K562 (cell line): ENCODE results near the gene JUND. TPM values are rescaled to one million over a fixed set of nuclear protein-coding genes. Genes with fewer than 3 reads are reported as not detected.

Source experiments
- ATF1 ChIP-seq, 2 experiments: fragments of 450-650 bp in 1 of 2; IDR thresholded peaks; 2 replicates each; pipeline ENCODE4 v1.6.1; 2016; ENCODE audit warnings: missing compliant biosample characterization in 1 of 2, missing genetic modification characterization in 1 of 2
- BRCA1 ChIP-seq, 2 experiments: fragments of 450-650 bp in 1 of 2; sonication (generic) in 1 of 2; formaldehyde crosslinking in 1 of 2; IDR thresholded peaks; 2 replicates each; pipeline versions ENCODE4 v1.5.0 to v1.6.1; 2017 to 2020; ENCODE audit warnings: mild to moderate bottlenecking in 1 of 2, missing genetic modification reagents in 1 of 2
- CHD1 ChIP-seq: fragments of 200-600 bp; sonication (generic); IDR thresholded peaks from one replicate; pipeline ENCODE4 v1.6.1; 2012; ENCODE audit warnings: mild to moderate bottlenecking, moderate library complexity, low read length, inconsistent platforms
- EP300 ChIP-seq: IDR thresholded peaks from 2 replicates; pipeline ENCODE4 v1.6.1; 2012; ENCODE audit warnings: low read length, improper control_type of control experiment
- GABPA ChIP-seq: fragments of 200-800 bp; sonication (Bioruptor generic); conservative IDR thresholded peaks from 2 replicates; pipeline ENCODE4 v1.6.1; 2016; ENCODE audit warnings: low read depth, missing genetic modification characterization, missing compliant biosample characterization
- GATAD2A ChIP-seq: fragments of 450-650 bp; IDR thresholded peaks from 2 replicates; pipeline ENCODE4 v1.6.1; 2017
- HLTF ChIP-seq: fragments of 450-650 bp; IDR thresholded peaks from 2 replicates; pipeline ENCODE4 v1.6.1; 2016
- HNRNPK ChIP-seq: fragments of 200-400 bp; formaldehyde crosslinking; IDR thresholded peaks from one replicate; pipeline ENCODE4 v1.6.1; 2018; ENCODE audit warnings: mild to moderate bottlenecking, low read depth, low read length; ENCODE audit not compliant: poor library complexity, severe bottlenecking
- KLF16 ChIP-seq: IDR thresholded peaks from 2 replicates; pipeline ENCODE4 v1.6.1; 2016; ENCODE audit warnings: antibody characterized with exemption
- LARP7 ChIP-seq: fragments of 450-650 bp; IDR thresholded peaks from 2 replicates; pipeline ENCODE4 v1.6.1; 2016
- LCOR ChIP-seq: sonication (generic); formaldehyde crosslinking; IDR thresholded peaks from 2 replicates; pipeline ENCODE4 v1.8.0; 2022; ENCODE audit warnings: mild to moderate bottlenecking, missing genetic modification reagents
- NCOA6 ChIP-seq: fragments of 450-650 bp; IDR thresholded peaks from 2 replicates; pipeline ENCODE4 v1.6.1; 2017; ENCODE audit warnings: mild to moderate bottlenecking
- NR2C1 ChIP-seq, 2 experiments: fragments of 450-650 bp; IDR thresholded peaks; 2 replicates each; pipeline ENCODE4 v1.6.1; 2017; ENCODE audit warnings: mild to moderate bottlenecking in 2 of 2, antibody characterized with exemption in 1 of 2, inconsistent platforms in 1 of 2, missing compliant biosample characterization in 1 of 2, missing genetic modification characterization in 1 of 2
- PHF20 ChIP-seq: fragments of 450-650 bp; IDR thresholded peaks from 2 replicates; pipeline ENCODE4 v1.6.1; 2018; ENCODE audit not compliant: partially characterized antibody
- POLR2AphosphoS5 ChIP-seq: IDR thresholded peaks from 2 replicates; pipeline ENCODE4 v1.6.1; 2011; ENCODE audit warnings: mild to moderate bottlenecking, low read depth, low read length, moderate library complexity; ENCODE audit not compliant: control insufficient read depth, insufficient read depth
- PTTG1 ChIP-seq: fragments of 450-650 bp; IDR thresholded peaks from 2 replicates; pipeline ENCODE4 v1.6.1; 2016; ENCODE audit warnings: low read depth, mild to moderate bottlenecking, missing genetic modification characterization, missing compliant biosample characterization
- TAF1 ChIP-seq: IDR thresholded peaks from 2 replicates; pipeline ENCODE4 v1.6.1; 2011; ENCODE audit warnings: mild to moderate bottlenecking, low read length, moderate library complexity; ENCODE audit not compliant: insufficient read depth, control insufficient read depth, severe bottlenecking; ENCODE audit errors: extremely low read depth
- ZNF12 ChIP-seq: sonication (generic); formaldehyde crosslinking; IDR thresholded peaks from 2 replicates; pipeline ENCODE4 v1.4.0; 2020; ENCODE audit warnings: mild to moderate bottlenecking, missing genetic modification reagents
- polyA plus RNA-seq, 8 experiments: library from polyadenylated mRNA; depleted of rRNA in 4 of 8; stranded (reverse) in 5 of 8; unstranded in 3 of 8; fragments of >200 nt; fragmentation: Nextera tagmentation in 2 of 8; fragmentation: Illumina TruSeq in 1 of 8; extraction: Ambion mirVana in 2 of 8; extraction: Trizol in 1 of 8; gene quantifications; 2 replicates each; pipeline versions ENCODE4 v1.2.1 to v1.2.3, GENCODE V29; 2011 to 2014; ENCODE audit warnings: inconsistent platforms in 1 of 8, missing spikeins in 1 of 8
- total RNA-seq, 7 experiments: library from RNA; depleted of rRNA in 6 of 7; stranded (reverse); fragments of >200 nt in 6 of 7; fragmentation: Illumina TruSeq in 2 of 7; extraction: Trizol in 2 of 7; gene quantifications; 2 replicates each; pipeline versions ENCODE4 v1.2.1 to v1.2.3, GENCODE V29; 2011 to 2021; ENCODE audit warnings: low replicate concordance in 1 of 7
- TF ChIP-seq, protein P1 (sequence below): fragments of 250-450 bp; sonication (Bioruptor Pico); IDR thresholded peaks from 2 replicates; pipeline ENCODE4 v1.5.0; 2020; ENCODE audit warnings: mild to moderate bottlenecking
- TF ChIP-seq, protein P2 (sequence below): sonication (generic); formaldehyde crosslinking; IDR thresholded peaks from 2 replicates; pipeline ENCODE4 v1.8.0; 2022; ENCODE audit warnings: mild to moderate bottlenecking, missing genetic modification reagents, borderline replicate concordance
- TF ChIP-seq, protein P3 (sequence below): fragments of 250-450 bp; sonication (Bioruptor Pico); IDR thresholded peaks from 2 replicates; pipeline ENCODE4 v1.8.0; 2022; ENCODE audit warnings: inconsistent platforms, mild to moderate bottlenecking, moderate library complexity, borderline replicate concordance
- TF ChIP-seq, protein P4 (sequence below): fragments of 450-650 bp; formaldehyde crosslinking; IDR thresholded peaks from 2 replicates; pipeline ENCODE4 v1.4.0; 2020; ENCODE audit warnings: mild to moderate bottlenecking, moderate library complexity

JUND gene
- total and polyA plus RNA-seq, 9 of the 15 experiments (the other 6 are each of a cell fraction or from before 2014, with no cell fraction given): 6.4 to 286 (median 42.3) TPM

DNA sequence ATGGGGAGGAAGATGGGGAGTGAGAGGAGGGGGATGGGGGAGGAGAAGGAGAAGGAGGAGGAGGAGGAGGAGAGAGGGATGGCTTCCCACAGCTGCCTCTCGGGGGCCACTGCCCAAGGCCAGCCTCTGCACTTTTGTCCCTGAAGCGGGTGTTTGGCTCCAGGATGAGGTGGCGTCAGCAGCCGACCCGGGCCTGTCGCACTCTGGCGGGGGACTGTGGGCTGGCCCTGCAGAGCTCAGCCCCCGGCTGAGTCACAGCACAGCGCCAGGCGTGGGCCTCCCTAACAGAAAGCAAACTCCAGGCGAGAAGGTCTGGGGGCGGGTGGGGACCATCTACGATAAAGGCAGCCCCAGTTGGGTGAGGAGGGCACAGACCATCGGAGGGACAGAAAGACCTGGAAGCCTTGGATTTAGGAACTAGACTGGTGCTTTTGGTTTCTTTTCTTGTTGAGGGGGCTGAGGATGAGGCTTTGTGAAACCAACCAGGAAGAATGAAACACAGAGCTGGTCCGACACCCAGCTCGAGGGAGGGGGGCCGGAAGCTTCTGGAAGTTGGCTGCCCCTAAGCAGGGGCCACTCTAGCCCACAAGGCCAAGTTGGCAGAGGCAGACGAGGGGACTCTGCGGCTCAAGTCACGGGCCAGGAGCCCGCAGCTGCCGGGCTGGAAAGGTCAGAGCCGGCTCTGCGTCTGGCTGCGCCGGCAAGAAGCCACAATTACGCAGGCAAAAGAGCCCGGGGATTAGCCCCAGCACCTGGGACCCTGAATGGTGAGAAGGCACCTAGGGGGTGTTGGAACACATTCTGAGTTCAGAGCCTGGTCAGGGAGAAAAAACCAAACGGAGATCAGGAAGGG lies 23.3 kb upstream of the JUND start (continued):
- TF ChIP-seq, protein P1, sequence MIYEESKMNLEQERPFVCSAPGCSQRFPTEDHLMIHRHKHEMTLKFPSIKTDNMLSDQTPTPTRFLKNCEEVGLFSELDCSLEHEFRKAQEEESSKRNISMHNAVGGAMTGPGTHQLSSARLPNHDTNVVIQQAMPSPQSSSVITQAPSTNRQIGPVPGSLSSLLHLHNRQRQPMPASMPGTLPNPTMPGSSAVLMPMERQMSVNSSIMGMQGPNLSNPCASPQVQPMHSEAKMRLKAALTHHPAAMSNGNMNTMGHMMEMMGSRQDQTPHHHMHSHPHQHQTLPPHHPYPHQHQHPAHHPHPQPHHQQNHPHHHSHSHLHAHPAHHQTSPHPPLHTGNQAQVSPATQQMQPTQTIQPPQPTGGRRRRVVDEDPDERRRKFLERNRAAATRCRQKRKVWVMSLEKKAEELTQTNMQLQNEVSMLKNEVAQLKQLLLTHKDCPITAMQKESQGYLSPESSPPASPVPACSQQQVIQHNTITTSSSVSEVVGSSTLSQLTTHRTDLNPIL (CRISPR knock-in tag): no peak
- TF ChIP-seq NR2C1 (IDR thresholded peaks at IDR 0.05) (no peak), NR2C1 (tag; IDR thresholded peaks at IDR 0.05) (peak; percentile 15; the same call in 1 of the 2 replicates), LARP7 (no peak), CHD1 (peak; percentile 43), LCOR (CRISPR knock-in tag) (no peak), ZNF12 (no peak), GABPA (tag) (peak; percentile 72), BRCA1 (IDR thresholded peaks at IDR 0.05) (no peak), BRCA1 (CRISPR knock-in tag; IDR thresholded peaks at IDR 0.05) (no peak), POLR2AphosphoS5 (peak; percentile 75), PTTG1 (no peak), ATF1 (CRISPR knock-in tag; IDR thresholded peaks at IDR 0.05) (peak; percentile 29; the same call in 1 of the 2 replicates), ATF1 (tag; IDR thresholded peaks at IDR 0.05) (peak; percentile 71), TAF1 (peak; percentile 69), HLTF (peak; percentile 89; the same call in 1 of the 2 replicates), EP300 (no peak), GATAD2A (no peak; the same call in 1 of the 2 replicates), NCOA6 (no peak), KLF16 (no peak), PHF20 (peak; percentile 56), HNRNPK (peak; percentile 54)
- TF ChIP-seq, protein P2, sequence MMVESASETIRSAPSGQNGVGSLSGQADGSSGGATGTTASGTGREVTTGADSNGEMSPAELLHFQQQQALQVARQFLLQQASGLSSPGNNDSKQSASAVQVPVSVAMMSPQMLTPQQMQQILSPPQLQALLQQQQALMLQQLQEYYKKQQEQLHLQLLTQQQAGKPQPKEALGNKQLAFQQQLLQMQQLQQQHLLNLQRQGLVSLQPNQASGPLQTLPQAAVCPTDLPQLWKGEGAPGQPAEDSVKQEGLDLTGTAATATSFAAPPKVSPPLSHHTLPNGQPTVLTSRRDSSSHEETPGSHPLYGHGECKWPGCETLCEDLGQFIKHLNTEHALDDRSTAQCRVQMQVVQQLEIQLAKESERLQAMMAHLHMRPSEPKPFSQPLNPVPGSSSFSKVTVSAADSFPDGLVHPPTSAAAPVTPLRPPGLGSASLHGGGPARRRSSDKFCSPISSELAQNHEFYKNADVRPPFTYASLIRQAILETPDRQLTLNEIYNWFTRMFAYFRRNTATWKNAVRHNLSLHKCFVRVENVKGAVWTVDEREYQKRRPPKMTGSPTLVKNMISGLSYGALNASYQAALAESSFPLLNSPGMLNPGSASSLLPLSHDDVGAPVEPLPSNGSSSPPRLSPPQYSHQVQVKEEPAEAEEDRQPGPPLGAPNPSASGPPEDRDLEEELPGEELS (CRISPR knock-in tag): peak; percentile 62; the same call in 1 of the 2 replicates
- TF ChIP-seq, protein P3, sequence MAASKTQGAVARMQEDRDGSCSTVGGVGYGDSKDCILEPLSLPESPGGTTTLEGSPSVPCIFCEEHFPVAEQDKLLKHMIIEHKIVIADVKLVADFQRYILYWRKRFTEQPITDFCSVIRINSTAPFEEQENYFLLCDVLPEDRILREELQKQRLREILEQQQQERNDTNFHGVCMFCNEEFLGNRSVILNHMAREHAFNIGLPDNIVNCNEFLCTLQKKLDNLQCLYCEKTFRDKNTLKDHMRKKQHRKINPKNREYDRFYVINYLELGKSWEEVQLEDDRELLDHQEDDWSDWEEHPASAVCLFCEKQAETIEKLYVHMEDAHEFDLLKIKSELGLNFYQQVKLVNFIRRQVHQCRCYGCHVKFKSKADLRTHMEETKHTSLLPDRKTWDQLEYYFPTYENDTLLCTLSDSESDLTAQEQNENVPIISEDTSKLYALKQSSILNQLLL (CRISPR knock-in tag): no peak
- TF ChIP-seq, protein P4, sequence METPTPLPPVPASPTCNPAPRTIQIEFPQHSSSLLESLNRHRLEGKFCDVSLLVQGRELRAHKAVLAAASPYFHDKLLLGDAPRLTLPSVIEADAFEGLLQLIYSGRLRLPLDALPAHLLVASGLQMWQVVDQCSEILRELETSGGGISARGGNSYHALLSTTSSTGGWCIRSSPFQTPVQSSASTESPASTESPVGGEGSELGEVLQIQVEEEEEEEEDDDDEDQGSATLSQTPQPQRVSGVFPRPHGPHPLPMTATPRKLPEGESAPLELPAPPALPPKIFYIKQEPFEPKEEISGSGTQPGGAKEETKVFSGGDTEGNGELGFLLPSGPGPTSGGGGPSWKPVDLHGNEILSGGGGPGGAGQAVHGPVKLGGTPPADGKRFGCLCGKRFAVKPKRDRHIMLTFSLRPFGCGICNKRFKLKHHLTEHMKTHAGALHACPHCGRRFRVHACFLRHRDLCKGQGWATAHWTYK (CRISPR knock-in tag): no peak; the same call in 1 of the 2 replicates
